DND-41 (cell line): ENCODE results near the gene CCDC43.
"Not testable (repeated sequence)": the region's sequence is repeated elsewhere in the genome, so short reads cannot be mapped to it uniquely, and the experiment has no call there.

ENCODE experiments used
- ATAC-seq: fragments of 200-7000 bp; cut with Tn5 transposase; 3 replicates; pipeline ENCODE4 v1.9.1; 2021; ENCODE audit warnings: low read depth; ENCODE audit not compliant: insufficient read depth
- DNase-seq: peaks from one replicate; pipeline ENCODE4 v3.0.0-alpha.2; 2020
- H2AFZ ChIP-seq: 2 replicates; pipeline ENCODE4 v1.6.0; 2012; ENCODE audit warnings: low read depth, low read length
- H3K27ac ChIP-seq: 2 replicates; pipeline ENCODE4 v1.5.1; 2012; ENCODE audit warnings: low read length, inconsistent platforms
- H3K27me3 ChIP-seq: fragments of 200-600 bp; sonication (generic); 2 replicates; pipeline ENCODE4 v1.6.0; 2012; ENCODE audit warnings: low read length, mild to moderate bottlenecking, inconsistent platforms; ENCODE audit not compliant: insufficient read depth, poor library complexity
- H3K36me3 ChIP-seq: 2 replicates; pipeline ENCODE4 v1.5.1; 2012; ENCODE audit warnings: low read length, inconsistent platforms; ENCODE audit not compliant: insufficient read depth
- H3K4me1 ChIP-seq: 2 replicates; pipeline ENCODE4 v1.5.1; 2012; ENCODE audit warnings: mild to moderate bottlenecking, low read length; ENCODE audit not compliant: insufficient read depth
- H3K4me2 ChIP-seq: 2 replicates; pipeline ENCODE4 v1.6.0; 2012; ENCODE audit warnings: mild to moderate bottlenecking, moderate library complexity, low read length, inconsistent platforms; ENCODE audit not compliant: insufficient read depth
- H3K4me3 ChIP-seq, 2 experiments: fragments of 200-600 bp in 1 of 2; shearing (Covaris generic) in 1 of 2; 2 replicates each; pipeline ENCODE4 v1.5.1; 2012 to 2016; ENCODE audit warnings: inconsistent platforms in 2 of 2, low read length in 2 of 2, mild to moderate bottlenecking in 2 of 2, low read depth in 1 of 2, moderate library complexity in 1 of 2
- H3K79me2 ChIP-seq: 2 replicates; pipeline ENCODE4 v1.6.0; 2012; ENCODE audit warnings: low read length, inconsistent platforms; ENCODE audit not compliant: insufficient read depth
- H3K9ac ChIP-seq: 2 replicates; pipeline ENCODE4 v1.6.0; 2012; ENCODE audit warnings: low read depth, mild to moderate bottlenecking, inconsistent platforms, low read length, moderate library complexity
- H3K9me3 ChIP-seq: 2 replicates; pipeline ENCODE4 v1.5.1; 2012; ENCODE audit warnings: low read length, moderate library complexity, mild to moderate bottlenecking, inconsistent platforms; ENCODE audit not compliant: insufficient read depth, severe bottlenecking
- H4K20me1 ChIP-seq: 2 replicates; pipeline ENCODE4 v1.6.0; 2012; ENCODE audit warnings: low read length; ENCODE audit not compliant: insufficient read depth
- CTCF ChIP-seq: IDR thresholded peaks from 2 replicates; pipeline ENCODE4 v1.5.1; 2012; ENCODE audit warnings: borderline replicate concordance, low read length, moderate library complexity, mild to moderate bottlenecking; ENCODE audit not compliant: poor library complexity, severe bottlenecking; ENCODE audit errors: extremely low read depth
- EZH2 ChIP-seq: IDR thresholded peaks from 3 replicates; pipeline ENCODE4 v1.6.1; 2012; ENCODE audit warnings: borderline replicate concordance, low read depth, mild to moderate bottlenecking, moderate library complexity, low read length, inconsistent platforms; ENCODE audit not compliant: severe bottlenecking

CCDC43 gene

GRCh38 chr17:44693609-44694008 is 4.0 kb upstream of the CCDC43 start:
- ATAC-seq (no peak), DNase-seq (no peak)
- H3K27ac ChIP-seq, result no peak overlapping the region
- 0 out of 2 replicates have a peak, but pooled peaks cover 2% of the 10 kb centered on the region for H3K36me3 ChIP-seq
- no peak overlapping the region for H3K4me3 ChIP-seq
- H3K9me3 ChIP-seq, result no peaks in the 10 kb centered on the region
- H3K9ac ChIP-seq, result no peak overlapping the region
- H3K27me3 ChIP-seq, result no peaks in the 10 kb centered on the region
- H3K4me1 ChIP-seq, result peaks cover 17% of the 10 kb centered on the region
- H4K20me1 ChIP-seq, result no peaks in the 10 kb centered on the region
- H2AFZ ChIP-seq, result no peak overlapping the region
- H3K79me2 ChIP-seq, result peaks cover 15% of the 10 kb centered on the region
- H3K4me2 ChIP-seq, result no peak overlapping the region
- TF ChIP-seq CTCF (no peak), EZH2 (no peak)

- TF ChIP-seq CTCF, result peak; percentile 49
- Histone ChIP-seq H3K4me1 (peaks cover 29% of the 10 kb centered on the region), H3K4me3 (peak overlapping the region in 1 of 2 experiments; percentile 89; a peak in 1 of 4 replicates), H3K79me2 (peaks cover 38% of the 10 kb centered on the region), H3K4me2 (peak overlapping the region; percentile 88)
- not testable (repeated sequence) for H3K9me3 ChIP-seq, H2AFZ ChIP-seq, ATAC-seq, H3K27ac ChIP-seq, H3K36me3 ChIP-seq, H3K27me3 ChIP-seq, H3K9ac ChIP-seq, H4K20me1 ChIP-seq
- DNase-seq, result peak; percentile 16
Measured at GRCh38 chr17:44690746-44691306, 1.2 kb upstream of the CCDC43 start.

- Histone ChIP-seq H4K20me1 (no peaks in the 10 kb centered on the region), H3K27ac (peak overlapping the region; percentile 83), H3K9ac (peak overlapping the region; percentile 83), H3K4me3 (peak overlapping the region; percentile 89 to 95), H3K27me3 (no peaks in the 10 kb centered on the region), H3K9me3 (no peaks in the 10 kb centered on the region), H3K4me2 (peak overlapping the region; percentile 88), H3K36me3 (peaks cover 13% of the 10 kb centered on the region), H3K4me1 (peaks cover 29% of the 10 kb centered on the region), H2AFZ (peak overlapping the region; percentile 98), H3K79me2 (peaks cover 47% of the 10 kb centered on the region)
- no peak for DNase-seq
- ATAC-seq, result 0 out of 3 replicates have a peak, but pooled peaks have one; percentile 5
- TF ChIP-seq CTCF, result no peak
- TF ChIP-seq EZH2, result no peak
Measured at GRCh38 chr17:44688675-44689476, 700 bp downstream of the CCDC43 start.
